22Rv1 (cell line): ENCODE data around the gene DDA1.

Experiments
- ZFX ChIP-seq: fragments of 450-650 bp; IDR thresholded peaks from 2 replicates; pipeline ENCODE4 v1.6.1; 2017; ENCODE audit warnings: antibody characterized with exemption, borderline replicate concordance
- TF ChIP-seq, protein P1 (sequence below): fragments of 450-650 bp; IDR thresholded peaks from 2 replicates; pipeline ENCODE4 v1.5.1; 2017; ENCODE audit warnings: mild to moderate bottlenecking

- TF ChIP-seq, protein P1, sequence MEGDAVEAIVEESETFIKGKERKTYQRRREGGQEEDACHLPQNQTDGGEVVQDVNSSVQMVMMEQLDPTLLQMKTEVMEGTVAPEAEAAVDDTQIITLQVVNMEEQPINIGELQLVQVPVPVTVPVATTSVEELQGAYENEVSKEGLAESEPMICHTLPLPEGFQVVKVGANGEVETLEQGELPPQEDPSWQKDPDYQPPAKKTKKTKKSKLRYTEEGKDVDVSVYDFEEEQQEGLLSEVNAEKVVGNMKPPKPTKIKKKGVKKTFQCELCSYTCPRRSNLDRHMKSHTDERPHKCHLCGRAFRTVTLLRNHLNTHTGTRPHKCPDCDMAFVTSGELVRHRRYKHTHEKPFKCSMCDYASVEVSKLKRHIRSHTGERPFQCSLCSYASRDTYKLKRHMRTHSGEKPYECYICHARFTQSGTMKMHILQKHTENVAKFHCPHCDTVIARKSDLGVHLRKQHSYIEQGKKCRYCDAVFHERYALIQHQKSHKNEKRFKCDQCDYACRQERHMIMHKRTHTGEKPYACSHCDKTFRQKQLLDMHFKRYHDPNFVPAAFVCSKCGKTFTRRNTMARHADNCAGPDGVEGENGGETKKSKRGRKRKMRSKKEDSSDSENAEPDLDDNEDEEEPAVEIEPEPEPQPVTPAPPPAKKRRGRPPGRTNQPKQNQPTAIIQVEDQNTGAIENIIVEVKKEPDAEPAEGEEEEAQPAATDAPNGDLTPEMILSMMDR = no peak
- no peak for TF ChIP-seq ZFX
Observed at GRCh38 chr19:17339088-17339741, 29.9 kb downstream of the DDA1 start.
